HG02852 (cell line): ENCODE measurements around the gene ACTL9.

ENCODE experiments used
- ATAC-seq: cut with Tn5 transposase; IDR thresholded peaks from one replicate; pipeline ENCODE4 v1.9.1; 2021; ENCODE audit warnings: mild to moderate bottlenecking, moderate library complexity; ENCODE audit not compliant: unreplicated experiment

ACTL9 gene

DNA sequence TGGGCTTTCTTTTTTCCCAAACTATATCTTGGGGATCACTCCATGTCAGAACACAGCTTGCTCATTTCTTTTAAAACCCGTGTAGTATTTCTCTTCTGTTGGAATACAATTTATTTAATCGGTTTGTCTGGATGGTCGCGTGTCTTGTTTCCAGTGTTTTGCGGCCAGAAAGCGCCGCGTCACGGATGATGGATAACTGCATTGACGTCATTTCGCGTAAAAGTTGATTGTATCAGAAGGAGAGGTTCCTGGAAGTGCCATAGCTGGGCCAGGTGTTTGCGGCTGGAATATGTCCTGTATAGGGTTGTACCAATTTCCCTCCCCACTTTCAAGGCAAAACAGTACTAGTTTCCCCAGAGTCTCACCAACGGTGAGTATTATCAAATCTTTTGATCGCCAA lies 9.7 kb downstream of the ACTL9 start:
- ATAC-seq, result no peak

DNA sequence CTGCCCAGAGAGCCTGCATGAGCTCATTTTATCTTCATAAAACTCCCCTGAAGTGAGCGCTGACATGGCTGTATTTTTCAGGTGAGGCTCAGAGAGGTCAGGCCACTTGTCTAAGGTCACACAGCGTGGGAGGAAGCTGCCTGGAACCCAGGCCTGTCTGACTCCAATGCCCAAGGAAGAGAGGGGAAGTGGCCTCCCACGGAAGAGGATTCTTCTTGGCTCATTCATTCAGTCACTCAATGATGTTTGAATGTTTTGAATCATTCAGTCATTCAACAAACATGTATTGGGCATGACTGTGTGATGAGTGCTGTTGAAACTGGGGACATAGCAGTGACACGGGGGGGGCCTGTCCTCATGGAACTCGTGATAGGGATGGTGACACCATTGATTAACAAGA lies 12.0 kb downstream of the ACTL9 start:
- ATAC-seq, result no peak

DNA sequence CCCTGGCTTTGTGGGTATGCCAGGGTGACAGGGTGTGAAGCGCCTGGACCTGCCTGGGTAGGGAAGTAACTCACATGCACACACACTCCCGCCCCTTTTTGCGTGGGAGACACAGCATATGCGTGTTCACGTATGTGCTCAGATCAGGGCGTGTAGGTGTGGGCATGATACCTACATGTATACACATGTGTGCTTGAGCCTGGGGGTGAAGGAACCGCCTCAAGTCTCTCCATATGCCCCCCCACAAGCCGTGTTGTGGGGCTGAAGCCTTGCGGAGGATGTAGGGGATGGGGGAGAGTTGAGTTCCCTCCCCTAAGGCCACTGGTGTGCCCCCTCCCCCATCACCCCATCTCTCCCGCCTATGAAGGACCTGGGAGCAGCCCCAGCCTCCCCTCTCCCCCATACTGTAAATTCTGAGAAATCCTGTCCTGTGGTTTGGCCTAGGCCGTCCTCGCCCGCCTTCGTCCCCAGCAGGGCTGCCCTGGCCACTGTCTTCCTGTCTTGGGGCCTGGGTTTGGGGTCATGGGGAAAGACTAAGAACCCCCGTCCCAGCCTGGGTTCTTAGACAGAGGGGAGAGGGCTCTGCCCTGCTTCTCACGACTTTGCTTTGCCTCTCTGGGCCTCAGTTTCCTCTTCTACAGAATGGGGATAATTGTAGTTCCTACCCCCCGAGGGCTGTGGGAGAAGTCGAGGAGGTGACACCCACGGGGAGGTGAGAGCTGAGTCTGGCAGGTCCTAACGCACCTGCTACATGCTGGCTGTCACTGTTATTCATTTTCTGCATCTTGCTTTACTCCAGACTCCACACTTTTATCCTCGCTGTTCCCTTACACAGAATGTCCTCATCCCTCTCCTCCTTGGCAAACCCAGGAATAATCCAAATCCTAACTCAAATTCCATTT lies 14.3 kb downstream of the ACTL9 start:
- no peak for ATAC-seq

DNA sequence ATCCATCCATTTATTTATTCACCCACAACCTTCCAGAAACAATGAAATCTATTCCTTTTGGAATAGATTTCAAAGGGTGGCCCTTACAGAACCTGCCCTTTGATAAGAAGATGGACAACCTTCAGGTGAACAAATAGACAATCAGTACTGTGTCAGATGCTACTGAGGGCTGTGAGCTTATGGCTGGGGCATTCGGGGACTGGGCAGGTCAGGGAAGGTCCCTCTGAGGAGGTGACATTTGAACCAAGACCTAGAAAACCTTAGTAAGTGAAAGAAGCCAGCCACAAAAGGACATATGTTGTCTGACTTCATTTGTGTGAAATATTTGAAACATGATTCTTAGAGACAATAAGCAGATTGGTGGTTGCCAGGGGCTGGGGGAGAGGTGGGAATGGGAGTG lies 15.7 kb downstream of the ACTL9 start:
- no peak for ATAC-seq

DNA sequence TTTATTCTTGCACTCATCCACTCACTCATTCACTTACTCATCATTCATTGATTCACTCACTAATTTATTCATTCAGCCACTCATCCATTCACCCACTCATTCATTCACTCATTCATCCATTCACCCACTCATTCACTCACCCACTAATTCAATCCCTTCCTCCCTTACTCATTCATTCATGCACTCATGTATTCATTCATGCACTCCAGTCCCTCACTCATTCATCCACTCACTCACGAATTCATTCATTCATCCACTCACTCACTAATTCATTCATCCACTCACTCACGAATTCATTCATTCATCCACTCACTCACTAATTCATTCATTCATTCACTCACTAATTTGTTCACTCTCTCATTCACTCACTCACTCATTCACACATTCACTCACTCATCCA lies 16.1 kb downstream of the ACTL9 start:
- ATAC-seq, result no peak

DNA sequence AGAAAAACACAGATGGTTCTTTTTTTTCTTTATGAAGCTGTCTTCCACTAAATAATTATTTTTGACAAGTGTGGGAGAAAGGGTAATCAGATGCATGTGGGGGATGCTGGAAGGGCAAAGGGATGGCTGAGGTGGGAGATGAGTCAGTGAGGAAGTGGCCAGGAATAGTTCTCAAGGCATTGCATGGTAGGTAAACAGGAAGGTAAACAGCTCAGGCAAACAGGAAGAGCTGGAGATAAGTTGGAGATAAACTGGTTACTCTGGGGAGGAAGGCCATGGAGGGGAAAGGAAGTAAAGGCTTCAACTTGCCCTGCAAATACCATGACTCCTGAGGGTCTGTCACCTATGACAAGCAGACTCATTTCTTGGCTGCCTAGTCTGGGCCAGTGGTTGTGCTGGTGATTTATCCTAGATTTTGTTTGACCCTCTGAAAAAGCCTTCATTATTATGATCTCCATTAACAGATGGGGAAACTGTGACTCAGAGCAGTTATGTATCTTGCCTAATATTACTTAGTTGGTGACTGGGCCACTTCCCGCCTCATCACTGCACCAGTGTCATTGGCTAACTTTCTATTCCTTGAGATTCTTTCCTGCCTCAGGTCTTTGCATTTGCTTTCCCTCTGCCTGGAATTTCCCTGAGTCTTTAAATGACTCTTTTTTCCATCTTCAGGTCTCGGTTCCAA lies 17.1 kb downstream of the ACTL9 start:
- no peak for ATAC-seq

DNA sequence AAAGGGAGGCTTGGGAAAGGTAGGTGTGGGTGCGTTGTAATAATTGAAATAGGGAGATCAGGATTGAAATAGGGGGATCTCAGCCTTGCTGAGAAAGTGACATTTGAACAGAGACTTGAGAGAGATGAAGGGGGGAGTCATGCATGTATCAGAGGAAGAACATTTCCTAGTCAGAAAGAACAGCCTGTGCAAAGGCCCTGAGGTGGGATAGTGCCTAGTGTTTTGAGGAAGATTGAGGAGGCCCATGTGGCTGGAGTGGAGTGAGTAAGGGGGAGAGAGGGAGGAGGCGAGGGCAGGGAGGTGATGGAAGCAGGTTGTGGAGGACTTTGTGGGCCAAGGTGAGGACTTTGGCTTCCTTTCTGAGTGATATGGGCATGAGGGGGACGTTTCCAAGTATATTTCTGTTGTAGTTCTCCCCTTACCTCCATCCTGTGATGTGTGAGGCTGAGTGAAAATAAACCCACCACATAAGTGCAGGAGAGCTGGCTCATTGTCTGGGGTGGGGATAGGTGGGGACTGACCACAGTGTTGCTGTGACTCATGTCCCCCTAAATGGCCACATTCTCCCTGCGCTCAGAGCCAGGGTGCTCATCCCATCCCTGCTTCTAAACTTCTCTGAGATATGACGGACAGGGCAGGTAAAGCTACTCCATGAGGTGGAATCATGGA lies 17.8 kb downstream of the ACTL9 start:
- no peak for ATAC-seq

DNA sequence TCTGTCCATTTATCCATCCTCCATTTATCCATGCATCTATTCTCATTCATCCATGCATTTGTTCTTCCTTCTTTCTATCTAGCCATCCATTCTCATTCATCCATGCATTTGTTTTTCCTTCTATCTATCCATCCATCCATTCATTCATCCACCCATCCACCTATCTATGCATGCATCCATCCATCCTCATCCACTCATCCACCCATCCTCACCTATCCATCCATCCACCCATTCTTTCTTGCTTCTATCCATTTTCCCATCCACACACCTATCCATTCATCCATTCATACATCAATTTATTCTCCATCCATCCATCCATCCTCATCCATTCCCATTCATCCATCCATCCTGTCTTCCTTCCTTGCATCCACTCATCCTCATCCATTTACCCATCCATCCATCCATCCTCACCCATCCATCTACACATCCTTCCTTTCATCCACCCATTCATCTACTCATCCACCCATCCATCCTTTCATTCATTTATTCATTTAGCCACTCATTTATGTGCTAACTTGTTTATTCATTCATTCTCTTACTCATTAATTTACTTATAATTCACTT lies 20.3 kb downstream of the ACTL9 start:
- ATAC-seq, result no peak

DNA sequence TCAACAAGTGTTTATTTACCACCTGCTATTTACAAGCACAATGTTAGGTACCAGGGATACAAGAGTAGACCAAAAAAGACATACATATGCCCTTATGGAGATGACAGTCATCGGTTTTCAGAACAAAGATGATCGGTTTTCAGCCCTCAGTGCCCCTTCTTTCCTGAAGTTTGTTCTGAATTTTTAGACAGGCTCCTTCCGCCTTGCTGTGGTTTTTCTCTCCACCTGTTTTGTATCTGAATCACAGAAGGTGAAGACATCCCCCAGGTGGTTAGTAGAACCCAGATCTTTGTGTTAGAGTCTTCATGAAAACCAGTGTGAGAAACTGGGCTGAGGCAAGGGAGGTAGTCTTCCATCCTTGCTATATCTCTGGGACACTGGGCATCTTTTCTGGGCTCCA lies 23.5 kb downstream of the ACTL9 start:
- no peak for ATAC-seq

DNA sequence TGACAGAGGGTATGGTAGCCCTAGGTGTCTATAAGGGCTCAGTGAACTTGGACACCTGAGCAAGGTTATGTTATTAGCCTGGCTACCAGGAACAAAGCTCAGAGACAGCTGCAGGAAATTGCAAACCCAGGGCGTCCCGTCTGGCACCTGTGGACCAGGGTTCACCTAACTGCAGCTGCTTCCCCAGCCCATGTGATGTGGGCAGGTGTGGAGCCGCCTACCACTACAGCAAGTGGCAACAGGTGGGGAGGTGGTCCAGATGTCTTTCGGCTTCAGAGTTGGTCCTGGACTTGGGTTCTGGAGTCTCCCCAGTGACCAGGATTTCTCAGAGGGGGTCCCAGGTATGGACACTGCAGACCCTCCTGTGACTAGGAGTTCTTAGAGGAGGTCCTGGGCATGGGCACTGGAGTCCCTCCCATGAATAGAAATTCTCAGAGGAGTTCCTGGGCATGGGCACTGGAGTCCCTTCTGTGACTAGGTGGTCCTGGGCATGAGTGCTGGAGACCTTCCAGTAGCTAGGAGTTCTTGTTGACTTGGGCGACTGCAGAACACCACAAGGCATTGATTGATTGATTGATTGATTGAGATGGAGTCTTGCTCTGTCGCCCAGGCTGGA lies 25.2 kb downstream of the ACTL9 start:
- no peak for ATAC-seq

DNA sequence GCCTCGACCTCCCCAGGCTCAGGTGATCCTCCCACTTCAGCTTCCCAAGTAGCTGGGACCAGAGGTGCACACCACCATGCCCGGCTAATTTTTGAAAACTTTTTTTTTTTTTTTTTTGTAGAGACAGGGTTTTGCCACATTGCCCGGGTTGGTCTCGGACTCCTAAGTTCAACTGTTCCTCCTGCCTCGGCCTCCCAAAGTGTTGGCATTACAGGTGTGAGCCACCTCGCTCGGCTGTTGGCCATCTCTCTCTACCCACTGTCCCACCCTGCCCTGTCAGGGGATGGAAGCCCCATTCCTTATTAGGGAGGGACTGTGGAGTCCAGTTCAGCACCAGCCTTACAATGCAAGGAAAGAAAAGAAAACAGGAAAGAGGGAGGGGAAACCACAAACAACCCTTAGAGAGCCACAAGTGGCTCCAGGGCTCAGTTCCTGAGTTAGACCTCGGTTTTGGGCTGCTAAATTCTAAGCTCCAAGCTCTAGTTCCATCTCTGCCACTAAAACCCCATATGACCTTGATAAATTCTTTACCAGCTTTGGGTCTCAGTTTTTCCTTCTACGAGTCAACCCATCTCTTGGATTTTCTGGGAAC lies 31.7 kb downstream of the ACTL9 start:
- no peak for ATAC-seq

DNA sequence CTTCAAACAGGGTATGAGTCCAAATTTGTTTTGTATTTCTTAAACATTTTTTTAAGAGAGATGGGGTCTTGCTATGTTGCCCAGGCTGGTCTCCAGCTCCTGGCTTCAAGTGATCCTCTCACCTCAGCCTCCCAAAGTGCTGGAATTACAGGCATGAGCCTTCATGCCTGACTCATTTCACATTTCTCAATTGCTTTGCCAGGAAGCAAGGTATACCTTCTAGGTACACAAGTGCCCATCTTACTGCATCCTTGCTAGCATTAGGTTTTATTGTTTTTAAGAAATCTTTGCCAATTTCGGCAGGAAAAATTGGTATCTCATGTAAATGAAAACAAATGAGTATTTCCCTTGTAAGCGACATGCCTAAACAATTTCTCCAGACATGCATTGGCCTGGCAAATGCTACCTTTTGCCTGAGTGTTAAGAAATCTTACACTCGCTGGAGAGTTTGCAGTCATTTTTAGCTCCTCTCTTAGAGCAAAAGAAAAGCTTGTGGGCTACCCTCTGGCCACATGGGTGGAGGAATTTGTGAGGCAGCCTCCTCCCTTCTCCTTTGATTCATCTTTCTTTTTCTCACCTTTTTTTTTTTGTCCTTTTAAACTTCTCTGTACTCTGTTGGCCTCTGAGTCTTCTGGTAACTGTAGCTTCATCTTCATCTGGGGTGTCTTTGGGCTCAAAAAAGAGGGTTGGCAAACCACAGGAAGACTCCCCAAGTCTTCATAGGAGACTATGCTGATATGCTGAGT lies 33.0 kb downstream of the ACTL9 start:
- ATAC-seq, result no peak

DNA sequence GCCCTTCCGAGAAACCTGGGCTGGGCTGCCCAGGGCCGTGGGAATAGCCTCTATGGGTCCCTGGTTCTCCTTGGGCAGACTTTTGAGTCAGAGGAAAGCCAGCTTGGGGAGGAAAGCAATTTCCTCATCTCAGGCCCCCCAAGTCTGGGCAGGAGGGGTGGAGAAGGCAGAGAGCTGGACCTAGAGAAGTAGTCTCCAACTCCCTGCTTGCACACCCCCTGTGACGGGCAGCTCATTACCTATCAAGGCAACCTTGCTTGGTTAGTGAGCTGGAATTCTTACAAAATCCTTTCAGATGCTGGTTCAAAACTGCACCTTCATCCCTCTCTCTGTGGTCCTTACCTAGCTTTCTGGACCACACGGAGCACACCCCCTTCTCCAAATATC lies 33.9 kb downstream of the ACTL9 start:
- ATAC-seq, result no peak

DNA sequence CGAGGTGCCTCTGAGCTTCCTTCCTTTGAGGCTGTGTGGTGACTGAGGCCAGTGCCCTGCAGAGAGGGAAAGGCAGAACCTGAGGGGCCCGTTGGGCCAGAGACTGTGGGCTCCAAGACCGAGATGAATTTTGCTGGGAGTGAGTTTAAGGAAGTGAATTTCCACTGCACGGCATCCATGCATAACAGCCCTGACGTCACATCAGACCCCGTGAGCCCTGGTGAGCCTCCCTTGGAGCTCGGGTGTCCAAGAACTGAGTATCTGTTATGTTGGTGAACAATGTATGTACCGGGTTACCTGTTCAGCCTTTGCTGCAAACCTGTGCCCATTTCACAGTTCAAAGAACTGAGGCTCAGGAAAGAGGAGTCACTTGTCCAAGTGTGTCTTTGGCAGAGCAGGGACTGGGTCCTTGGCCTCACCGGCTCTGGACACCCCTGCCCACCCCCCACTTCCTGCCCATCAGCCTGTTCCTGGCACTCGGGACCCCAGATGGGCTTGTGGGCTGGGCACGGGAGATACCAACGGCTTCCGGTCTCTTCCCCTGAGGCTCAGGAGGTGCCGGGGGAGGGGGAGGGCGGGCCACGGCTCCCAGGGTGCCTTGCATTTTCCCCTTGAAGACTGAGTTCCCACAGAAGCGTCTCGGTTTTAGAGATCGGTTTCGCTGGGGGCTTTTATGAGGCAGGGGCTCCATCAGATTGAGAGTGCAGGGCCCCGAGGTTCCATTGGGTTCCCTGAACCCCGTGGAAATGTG lies 34.5 kb downstream of the ACTL9 start:
- ATAC-seq, result no peak

DNA sequence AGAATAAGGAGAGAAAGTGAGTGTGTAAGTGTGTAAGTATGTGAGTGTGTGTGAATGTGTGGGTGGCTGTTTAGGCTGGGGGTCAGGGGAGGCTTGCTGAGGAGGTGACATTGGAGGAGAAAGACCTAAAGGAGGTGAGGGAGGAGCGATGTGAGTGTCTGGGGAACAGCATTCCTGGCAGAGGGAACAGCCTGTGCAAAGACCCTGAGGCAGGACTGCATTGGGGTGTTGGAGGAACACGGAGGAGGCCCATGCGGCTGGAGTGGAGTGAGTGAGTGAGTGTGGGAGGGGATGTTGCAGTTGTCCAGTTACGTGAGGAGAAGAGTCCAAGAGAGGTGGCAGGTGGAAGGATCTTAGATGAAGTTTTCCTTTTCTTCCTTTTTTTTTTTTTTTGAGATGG lies 36.3 kb downstream of the ACTL9 start:
- ATAC-seq, result no peak

DNA sequence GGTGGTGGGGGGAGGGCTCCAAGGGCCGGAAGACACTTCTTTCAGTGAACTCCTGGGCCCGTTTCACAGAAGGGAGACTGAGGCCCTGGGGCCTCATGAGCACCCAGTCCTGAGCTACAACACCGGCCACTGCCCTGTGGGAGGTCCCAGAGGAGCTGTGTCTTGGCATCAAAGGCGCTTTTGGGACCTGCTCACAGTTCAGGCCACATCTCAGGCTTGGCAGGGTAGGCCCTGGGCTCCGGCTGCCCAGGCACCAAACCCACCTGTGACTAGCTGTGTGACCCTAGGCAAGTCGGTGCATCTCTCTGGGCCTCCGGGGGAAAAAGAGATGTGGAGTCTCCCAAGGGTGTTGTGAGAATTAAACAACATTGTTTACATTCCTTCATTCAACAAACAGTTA lies 38.7 kb downstream of the ACTL9 start:
- ATAC-seq, result no peak

DNA sequence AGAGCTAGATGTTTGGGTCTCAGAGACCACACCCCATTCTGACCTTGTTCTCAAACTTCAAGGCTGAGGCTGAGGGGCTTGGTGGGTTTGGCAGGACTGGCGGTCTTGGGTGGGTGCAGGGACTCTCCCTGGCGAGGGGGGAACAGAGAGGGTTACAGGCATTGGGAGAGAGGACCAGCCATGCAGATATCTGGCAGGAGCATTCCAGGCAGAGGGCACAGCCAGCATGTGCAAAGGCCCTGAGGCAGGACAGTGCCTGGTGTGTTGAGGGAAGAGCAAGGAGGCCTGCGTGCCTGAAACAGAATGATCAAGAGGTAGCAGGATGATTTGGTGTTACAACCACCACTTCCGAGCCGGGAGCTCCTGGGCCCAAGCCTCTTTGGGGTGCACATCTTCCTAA lies 40.7 kb downstream of the ACTL9 start:
- ATAC-seq, result no peak

DNA sequence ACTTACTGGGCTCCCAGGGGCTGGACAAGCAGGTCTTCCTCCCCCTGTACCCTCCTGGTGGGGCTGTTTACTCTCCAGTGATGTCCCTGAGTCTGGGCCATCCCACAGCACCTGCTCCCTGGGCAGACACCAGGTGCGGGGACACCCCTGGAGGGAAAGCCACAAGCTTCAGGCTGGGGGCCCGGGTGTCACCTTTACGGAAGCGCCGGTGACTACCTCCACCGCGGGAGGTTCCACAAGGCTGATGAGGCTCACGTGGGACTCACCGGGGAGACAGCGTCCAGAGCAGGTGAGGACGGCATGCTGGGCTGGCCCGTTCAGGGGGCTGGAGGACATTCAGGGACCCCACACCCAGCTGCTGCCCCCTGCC lies 43.3 kb downstream of the ACTL9 start:
- ATAC-seq, result no peak

DNA sequence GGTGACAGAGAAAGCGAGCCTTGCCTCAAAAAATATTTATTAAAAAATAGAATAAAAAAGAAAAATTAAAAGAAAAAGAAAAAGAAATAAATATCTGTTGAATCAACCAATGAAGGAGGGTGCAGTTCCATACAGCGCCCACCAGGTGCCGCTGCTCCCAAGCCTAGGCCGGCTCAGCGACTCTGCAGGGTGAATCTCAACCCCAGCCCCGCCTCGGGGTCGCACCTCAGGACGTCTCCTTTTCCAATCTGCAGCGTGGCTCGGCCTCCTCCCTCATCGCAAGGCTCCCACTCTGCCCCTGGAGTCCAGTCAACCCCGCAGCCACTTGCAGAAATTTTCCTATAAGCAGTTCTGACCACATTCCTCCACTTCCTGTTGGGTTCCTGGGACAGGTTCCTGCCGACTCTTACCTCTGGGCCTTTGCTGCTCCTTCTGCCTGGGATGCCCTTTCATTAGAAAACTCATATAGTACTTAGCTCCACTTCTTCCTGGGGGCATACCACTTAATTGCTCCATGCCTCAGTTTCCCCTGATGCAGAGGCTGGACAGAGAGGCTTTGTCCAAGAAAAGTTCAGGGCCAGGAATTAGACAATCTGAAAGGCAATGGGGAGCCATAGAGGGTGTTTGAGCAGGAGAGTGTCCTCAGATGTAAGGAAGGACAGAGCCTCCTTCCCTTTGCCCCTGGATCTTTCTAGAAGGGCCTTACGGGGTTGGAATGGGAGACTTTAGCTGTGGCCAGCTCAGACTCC lies 43.8 kb downstream of the ACTL9 start:
- no peak for ATAC-seq
